Activated B cell treated with CpG ODN at 0.5 μM for 24 hours (primary cell): ENCODE measurements around the gene ALG10. TPM values are rescaled to one million over a fixed set of nuclear protein-coding genes. Genes with fewer than 3 reads are reported as not detected.
"Not testable (repeated sequence)": the region's sequence is repeated elsewhere in the genome, so short reads cannot be mapped to it uniquely, and the experiment has no call there.

ENCODE experiments used
- ATAC-seq: fragments of 200-7000 bp; cut with Tn5 transposase; one replicate; pipeline ENCODE4 v1.10.0; 2021; ENCODE audit warnings: low read depth, mild to moderate bottlenecking, moderate library complexity
- CTCF ChIA-PET: fragments of 350-600 bp; sonication (Branson Sonifier 250); formaldehyde crosslinking; loops from one replicate; lab custom pipeline; 2021; ENCODE audit warnings: antibody characterized with exemption; lab: Charles Lee
- POLR2A ChIA-PET: fragments of 350-600 bp; sonication (Branson Sonifier 250); formaldehyde crosslinking; loops from one replicate; lab custom pipeline; 2021; ENCODE audit warnings: antibody characterized with exemption; lab: Charles Lee
- DNase-seq: peaks from one replicate; pipeline ENCODE4 v3.0.0; 2022
- H3K27ac Mint-ChIP-seq: one replicate; pipeline ENCODE4 v1.8.0; 2020; ENCODE audit warnings: mixed read lengths
- H3K27me3 Mint-ChIP-seq: one replicate; pipeline ENCODE4 v1.8.0; 2021; ENCODE audit warnings: mixed read lengths
- H3K36me3 Mint-ChIP-seq: one replicate; pipeline ENCODE4 v1.8.0; 2021; ENCODE audit warnings: low read depth, mixed read lengths
- H3K4me1 Mint-ChIP-seq: one replicate; pipeline ENCODE4 v1.8.0; 2021; ENCODE audit warnings: mixed read lengths
- H3K4me3 Mint-ChIP-seq: one replicate; pipeline ENCODE4 v1.8.0; 2020; ENCODE audit warnings: mild to moderate bottlenecking, mixed read lengths
- H3K9me3 Mint-ChIP-seq: one replicate; pipeline ENCODE4 v1.8.0; 2020; ENCODE audit warnings: mixed read lengths
- intact Hi-C: fragments of 100-400 bp; cut with micrococcal nuclease; formaldehyde crosslinking; loops from one replicate; pipeline ENCODE4 v1.15.1; 2024
- total RNA-seq: library from RNA; stranded (reverse); gene quantifications from 2 replicates; pipeline ENCODE4 v1.2.3, GENCODE V29; 2022
- TF ChIP-seq, protein P1 (sequence below): fragments of 200-600 bp; IDR thresholded peaks from one replicate; pipeline ENCODE4 v1.8.0; 2022; ENCODE audit warnings: antibody characterized with exemption, mild to moderate bottlenecking

Gene ALG10
- total RNA-seq: 14.8 and 19.6 TPM in 2 replicates

- ATAC-seq: peak; percentile 98
- H3K4me3 Mint-ChIP-seq: peak within 1 kb of the TSS; percentile 94
- peak within 1 kb of the TSS; percentile 92 for H3K27ac Mint-ChIP-seq
- peak; percentile 90 for DNase-seq
- ChIA-PET POLR2A (interaction anchor here (0.6 to 3.3 kb wide), 7 partner anchors 1261 to 1655 kb away, joined by 3 to 77 read pairs (median 7); partner anchors contain the start of gene YARS2), CTCF (interaction anchor here (1.2 to 4.2 kb wide), 3 partner anchors 13 to 1566 kb away, joined by 3 to 51 read pairs (median 10); partner anchors contain the start of gene YARS2)
- intact Hi-C loops: loop anchor here (1.0 to 10.0 kb wide), 4 partner anchors 1127 to 1657 kb away; partner anchors contain the start of genes DNM1L and PKP2
- TF ChIP-seq, protein P1, sequence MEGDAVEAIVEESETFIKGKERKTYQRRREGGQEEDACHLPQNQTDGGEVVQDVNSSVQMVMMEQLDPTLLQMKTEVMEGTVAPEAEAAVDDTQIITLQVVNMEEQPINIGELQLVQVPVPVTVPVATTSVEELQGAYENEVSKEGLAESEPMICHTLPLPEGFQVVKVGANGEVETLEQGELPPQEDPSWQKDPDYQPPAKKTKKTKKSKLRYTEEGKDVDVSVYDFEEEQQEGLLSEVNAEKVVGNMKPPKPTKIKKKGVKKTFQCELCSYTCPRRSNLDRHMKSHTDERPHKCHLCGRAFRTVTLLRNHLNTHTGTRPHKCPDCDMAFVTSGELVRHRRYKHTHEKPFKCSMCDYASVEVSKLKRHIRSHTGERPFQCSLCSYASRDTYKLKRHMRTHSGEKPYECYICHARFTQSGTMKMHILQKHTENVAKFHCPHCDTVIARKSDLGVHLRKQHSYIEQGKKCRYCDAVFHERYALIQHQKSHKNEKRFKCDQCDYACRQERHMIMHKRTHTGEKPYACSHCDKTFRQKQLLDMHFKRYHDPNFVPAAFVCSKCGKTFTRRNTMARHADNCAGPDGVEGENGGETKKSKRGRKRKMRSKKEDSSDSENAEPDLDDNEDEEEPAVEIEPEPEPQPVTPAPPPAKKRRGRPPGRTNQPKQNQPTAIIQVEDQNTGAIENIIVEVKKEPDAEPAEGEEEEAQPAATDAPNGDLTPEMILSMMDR: peak; percentile 53
- peaks cover 4% of the 10 kb centered on the region for H3K27me3 Mint-ChIP-seq
- peaks cover 16% of the 10 kb centered on the region for H3K4me1 Mint-ChIP-seq
- peaks cover 23% of the 10 kb centered on the region for H3K36me3 Mint-ChIP-seq
- no peaks in the 10 kb centered on the region for H3K9me3 Mint-ChIP-seq
Measured at GRCh38 chr12:34022079-34022830, at the start of gene ALG10. ALG10 (plus strand) TSS chr12:34022496; CDS start chr12:34022600, 104 bp downstream.

- POLR2A ChIA-PET, H3K4me3 Mint-ChIP-seq, H3K36me3 Mint-ChIP-seq, H3K27me3 Mint-ChIP-seq, H3K27ac Mint-ChIP-seq, intact Hi-C loops, CTCF ChIA-PET, H3K4me1 Mint-ChIP-seq, DNase-seq, H3K9me3 Mint-ChIP-seq, ATAC-seq: not testable (repeated sequence)
Measured at GRCh38 chr12:33972884-33973283, 49.4 kb upstream of the ALG10 start.

DNA sequence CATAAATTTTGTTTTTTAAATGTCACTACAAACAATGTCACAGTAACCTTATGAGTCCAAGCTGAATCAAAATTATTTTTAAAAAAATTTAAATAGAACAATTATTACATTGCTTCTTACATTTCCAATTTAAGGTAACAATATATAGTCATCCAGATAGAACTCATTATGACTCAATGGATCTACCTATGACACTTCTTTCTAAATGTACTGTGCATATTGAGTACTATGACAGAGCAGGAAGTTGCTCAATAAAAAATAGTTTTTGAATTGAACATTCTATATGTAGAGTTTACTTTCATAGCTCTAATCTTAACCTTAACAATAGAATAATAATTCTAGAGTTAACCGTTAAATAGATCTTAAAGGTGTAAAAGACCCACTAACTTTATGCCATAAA lies 44.4 kb upstream of the ALG10 start:
- H3K4me1 Mint-ChIP-seq: no peaks in the 10 kb centered on the region
- no peak overlapping the region for H3K4me3 Mint-ChIP-seq
- TF ChIP-seq, protein P1: no peak
- peaks cover 2% of the 10 kb centered on the region for H3K9me3 Mint-ChIP-seq
- H3K36me3 Mint-ChIP-seq: no peaks in the 10 kb centered on the region
- intact Hi-C loops: no loop called here
- H3K27ac Mint-ChIP-seq: no peak overlapping the region
- H3K27me3 Mint-ChIP-seq: no peaks in the 10 kb centered on the region
- ChIA-PET CTCF (no interaction called here), POLR2A (no interaction called here)
- no peak for ATAC-seq
- no peak for DNase-seq

DNA sequence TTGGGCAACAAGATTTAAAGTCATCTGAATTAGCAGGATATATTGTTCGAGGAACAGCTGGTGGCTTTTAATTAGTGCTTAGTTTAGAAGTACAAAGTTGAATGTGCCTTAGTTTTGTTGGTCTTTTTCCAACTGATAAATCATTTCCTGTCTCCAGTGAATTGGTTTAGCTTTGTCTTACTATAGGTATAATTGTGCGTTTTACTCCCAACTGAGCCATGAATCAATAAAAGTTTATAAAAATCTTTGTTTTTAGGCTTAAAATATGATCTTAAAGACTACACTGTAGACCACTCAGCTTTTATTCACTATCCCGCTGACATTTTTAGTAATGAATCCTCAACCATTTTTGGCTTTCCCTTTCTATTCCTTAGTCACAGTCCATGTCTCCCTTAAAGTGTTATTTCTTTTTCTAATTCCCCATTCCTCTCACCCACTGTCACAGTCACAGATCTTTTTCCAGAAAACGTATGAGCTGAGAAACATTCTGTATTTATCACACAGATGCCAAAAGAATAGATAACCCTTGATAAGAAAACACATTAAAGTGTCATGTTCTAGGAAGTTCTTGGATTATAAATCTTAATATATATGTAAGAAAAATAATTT lies 34.0 kb upstream of the ALG10 start:
- DNase-seq: no peak
- H3K4me3 Mint-ChIP-seq: no peak overlapping the region
- peaks cover 3% of the 10 kb centered on the region for H3K27me3 Mint-ChIP-seq
- no peaks in the 10 kb centered on the region for H3K36me3 Mint-ChIP-seq
- no peak overlapping the region for H3K27ac Mint-ChIP-seq
- CTCF ChIA-PET: no interaction called here
- ATAC-seq: no peak
- no peaks in the 10 kb centered on the region for H3K4me1 Mint-ChIP-seq
- TF ChIP-seq, protein P1: no peak
- POLR2A ChIA-PET: no interaction called here
- intact Hi-C loops: no loop called here
- H3K9me3 Mint-ChIP-seq: no peaks in the 10 kb centered on the region

- Mint-ChIP-seq H3K4me1 (no peaks in the 10 kb centered on the region), H3K27me3 (peaks cover 7% of the 10 kb centered on the region), H3K9me3 (no peaks in the 10 kb centered on the region), H3K4me3 (no peak overlapping the region), H3K36me3 (no peaks in the 10 kb centered on the region), H3K27ac (no peak overlapping the region)
- intact Hi-C loops: no loop called here
- TF ChIP-seq, protein P1: no peak
- CTCF ChIA-PET: no interaction called here
- POLR2A ChIA-PET: no interaction called here
- no peak for ATAC-seq
- no peak for DNase-seq
Measured at GRCh38 chr12:33988913-33989312, 33.4 kb upstream of the ALG10 start.
